GM13977 (cell line): ENCODE measurements around the gene TRIM56.
A peak's percentile ranks its signal among the peaks of the same experiment; 100 is the strongest.
"Not testable (repeated sequence)": the region's sequence is repeated elsewhere in the genome, so short reads cannot be mapped to it uniquely, and the experiment has no call there.

Experiments
- DNase-seq: peaks from one replicate; pipeline ENCODE4 v3.0.0; 2012; ENCODE audit warnings: low spot score
- CTCF ChIP-seq: IDR thresholded peaks from 2 replicates; pipeline ENCODE4 v1.5.1; 2012; ENCODE audit warnings: mild to moderate bottlenecking, control low read depth; ENCODE audit not compliant: insufficient read depth; ENCODE audit errors: extremely low read depth, missing control alignments
- in situ Hi-C: fragments of 300-500 bp; cut with MboI; formaldehyde crosslinking; loops from one replicate; pipeline ENCODE4 v1.12.0; 2022; ENCODE audit warnings: low sequenced_read_pairs, low pct_unique_long_range_greater_than_20kb, mixed read lengths, inconsistent platforms; ENCODE audit not compliant: unreplicated experiment

TRIM56 gene

DNA sequence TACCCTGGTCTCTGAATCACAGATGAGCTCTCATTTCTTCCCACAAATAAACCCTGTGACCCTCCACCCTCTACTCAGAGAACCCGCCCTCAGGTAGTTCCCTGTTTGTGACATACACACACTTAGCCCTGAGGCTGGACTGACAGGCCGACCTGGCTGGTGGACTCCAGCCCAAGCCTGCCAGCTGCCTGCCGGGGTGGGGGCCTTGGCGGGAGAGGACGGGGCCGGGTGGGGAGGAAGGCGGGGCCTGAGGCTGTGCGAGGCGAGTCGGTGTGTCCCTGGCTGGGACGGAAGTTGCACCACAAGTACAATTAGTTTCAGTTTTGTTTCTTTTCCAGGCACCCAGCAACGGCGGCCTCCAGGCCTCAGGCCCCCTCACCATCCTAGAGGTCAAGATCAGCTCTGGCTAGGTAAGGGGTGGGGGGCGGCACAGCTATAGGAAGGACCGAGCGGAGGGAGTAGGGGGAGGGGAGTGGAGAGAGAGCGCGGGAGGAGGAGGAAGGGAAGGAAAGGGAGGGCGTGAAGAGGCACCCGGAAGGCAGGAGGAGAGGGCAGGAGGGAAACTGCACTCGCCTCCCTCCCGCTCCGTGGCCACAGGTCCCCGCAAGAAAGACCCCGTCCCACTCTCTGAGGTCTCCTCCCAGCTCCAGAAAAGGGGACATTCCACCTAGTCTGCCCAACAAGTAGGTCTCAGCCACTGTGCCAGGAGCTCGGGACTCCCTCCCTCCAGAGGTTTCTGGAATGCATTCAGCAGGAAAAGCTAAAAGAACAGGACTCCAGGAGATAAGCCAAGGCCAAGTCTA, at the start of gene TRIM56:
TRIM56 (plus strand) TSS at position 320 of the 803 bp plus-strand sequence. CDS start 1,832 bp downstream, outside the sequence.
- in situ Hi-C loops = loop anchor here (10.0 kb wide), 1 partner anchor 191 kb away; the partner anchor contains the start of gene ACHE
- peak; percentile 95 for DNase-seq
- TF ChIP-seq CTCF = no peak

DNA sequence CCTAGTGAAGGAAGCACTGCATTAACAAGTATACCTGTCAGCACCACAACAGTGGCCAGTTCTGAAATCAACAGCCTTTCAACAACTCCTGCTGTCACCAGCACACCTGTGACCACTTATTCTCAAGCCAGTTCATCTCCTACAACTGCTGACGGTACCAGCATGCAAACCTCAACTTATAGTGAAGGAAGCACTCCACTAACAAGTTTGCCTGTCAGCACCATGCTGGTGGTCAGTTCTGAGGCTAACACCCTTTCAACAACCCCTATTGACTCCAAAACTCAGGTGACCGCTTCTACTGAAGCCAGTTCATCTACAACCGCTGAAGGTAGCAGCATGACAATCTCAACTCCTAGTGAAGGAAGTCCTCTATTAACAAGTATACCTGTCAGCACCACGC, 49.3 kb upstream of the TRIM56 start:
- no peak for TF ChIP-seq CTCF
- in situ Hi-C loops = no loop called here
- no peak for DNase-seq

DNA sequence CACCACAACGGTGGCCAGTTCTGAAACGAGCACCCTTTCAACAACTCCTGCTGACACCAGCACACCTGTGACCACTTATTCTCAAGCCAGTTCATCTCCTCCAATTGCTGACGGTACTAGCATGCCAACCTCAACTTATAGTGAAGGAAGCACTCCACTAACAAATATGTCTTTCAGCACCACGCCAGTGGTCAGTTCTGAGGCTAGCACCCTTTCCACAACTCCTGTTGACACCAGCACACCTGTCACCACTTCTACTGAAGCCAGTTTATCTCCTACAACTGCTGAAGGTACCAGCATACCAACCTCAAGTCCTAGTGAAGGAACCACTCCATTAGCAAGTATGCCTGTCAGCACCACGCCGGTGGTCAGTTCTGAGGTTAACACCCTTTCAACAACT, 44.0 kb upstream of the TRIM56 start:
- DNase-seq, in situ Hi-C loops: not testable (repeated sequence)

DNA sequence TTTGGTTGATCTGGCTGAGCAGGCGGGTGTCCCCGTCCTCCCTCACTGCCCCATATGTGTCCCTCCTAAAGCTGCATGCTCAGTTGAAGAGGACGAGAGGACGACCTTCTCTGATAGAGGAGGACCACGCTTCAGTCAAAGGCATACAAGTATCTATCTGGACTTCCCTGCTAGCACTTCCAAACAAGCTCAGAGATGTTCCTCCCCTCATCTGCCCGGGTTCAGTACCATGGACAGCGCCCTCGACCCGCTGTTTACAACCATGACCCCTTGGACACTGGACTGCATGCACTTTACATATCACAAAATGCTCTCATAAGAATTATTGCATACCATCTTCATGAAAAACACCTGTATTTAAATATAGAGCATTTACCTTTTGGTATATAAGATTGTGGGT, 26.9 kb upstream of the TRIM56 start:
- in situ Hi-C loops = loop anchor here (5.0 to 10.0 kb wide), 2 partner anchors 94 to 166 kb away; partner anchors contain the start of gene MUC12
- peak; percentile 47 for DNase-seq
- no peak for TF ChIP-seq CTCF

DNA sequence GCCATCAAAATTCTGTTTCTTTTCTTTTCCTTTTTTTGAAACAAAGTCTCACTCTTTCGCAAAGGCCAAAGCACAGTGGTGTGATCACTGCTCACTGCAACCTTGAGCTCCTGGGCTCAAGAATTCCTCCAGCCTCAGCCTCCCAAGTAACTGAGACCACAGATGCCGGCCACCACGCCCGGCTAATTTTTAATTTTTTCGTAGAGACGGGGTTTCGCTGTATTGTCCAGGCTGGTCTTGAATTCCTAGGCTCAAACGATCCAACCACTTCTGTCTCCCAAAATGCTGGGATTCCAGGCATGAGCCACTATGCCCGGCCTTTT, 25.7 kb upstream of the TRIM56 start:
- no peak for DNase-seq
- TF ChIP-seq CTCF = no peak

GRCh38 chr7:101060992-101061391, 24.3 kb upstream of the TRIM56 start:
- no peak for DNase-seq
- TF ChIP-seq CTCF = no peak
- in situ Hi-C loops = no loop called here

More for the DNA sequence above, 25.7 kb upstream of the TRIM56 start:
- in situ Hi-C loops = loop anchor here (5.0 to 10.0 kb wide), 2 partner anchors 95 to 167 kb away; partner anchors contain the start of gene MUC12

DNA sequence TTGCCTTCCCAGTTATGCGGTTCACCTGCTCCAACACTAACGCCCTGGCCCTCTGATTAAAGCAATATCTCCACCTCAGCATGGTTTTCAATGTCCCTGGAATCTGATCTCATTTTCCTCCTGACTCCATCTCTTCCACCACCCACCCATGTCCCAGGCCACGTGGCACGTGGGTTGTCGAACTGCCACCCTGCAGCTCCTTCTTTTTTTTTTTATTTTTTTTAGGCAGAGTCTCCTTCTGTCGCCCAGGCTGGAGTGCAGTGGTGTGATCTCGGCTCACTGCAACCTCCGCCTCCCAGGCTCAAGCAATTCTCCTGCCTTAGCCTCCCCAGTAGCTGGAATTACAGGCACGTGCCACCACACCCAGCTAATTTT, 21.1 kb upstream of the TRIM56 start:
- in situ Hi-C loops, DNase-seq: not testable (repeated sequence)

DNA sequence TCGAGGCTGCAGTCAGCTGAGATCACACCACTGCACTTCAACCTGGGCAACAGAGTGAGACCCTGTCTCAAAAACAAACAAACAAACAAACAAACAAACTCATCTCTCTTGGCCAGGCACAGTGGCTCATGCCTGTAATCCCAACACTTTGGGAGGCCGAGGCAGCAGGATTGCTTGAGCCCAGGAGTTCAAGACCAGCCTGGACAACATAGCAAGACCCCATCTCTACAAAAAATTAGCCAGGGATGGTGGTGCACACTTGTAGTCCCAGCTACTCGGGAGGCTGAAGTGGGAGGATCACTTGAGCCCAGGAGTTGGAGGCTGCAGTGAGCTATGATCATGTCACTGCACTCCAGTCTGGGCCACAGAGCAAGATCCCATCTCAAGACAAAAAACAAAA, 20.1 kb upstream of the TRIM56 start:
- DNase-seq, in situ Hi-C loops: not testable (repeated sequence)
